ENCODE data around the gene KBTBD6.
"Not testable (repeated sequence)": the region's sequence is repeated elsewhere in the genome, so short reads cannot be mapped to it uniquely, and the experiment has no call there.

KBTBD6 gene

GRCh38 chr13:41131189-41131588 lies 1.4 kb downstream of the KBTBD6 start:
- not testable (repeated sequence) for H3K27me3 ChIP-seq (ENCODE audit: control insufficient read depth, insufficient read depth, low read length); H3K4me1 ChIP-seq (ENCODE audit: control insufficient read depth, insufficient read depth, low read length); H3K36me3 ChIP-seq (ENCODE audit: control insufficient read depth, insufficient read depth, low read length); H3K9ac ChIP-seq (ENCODE audit: low read length); H3K9me3 ChIP-seq (ENCODE audit: control insufficient read depth, low read length); H3K4me3 ChIP-seq (ENCODE audit: low read length)

- H3K4me3 ChIP-seq (ENCODE audit: low read length): no peak overlapping the region
Measured at GRCh38 chr13:41130356-41130755, 2.2 kb downstream of the KBTBD6 start.

DNA sequence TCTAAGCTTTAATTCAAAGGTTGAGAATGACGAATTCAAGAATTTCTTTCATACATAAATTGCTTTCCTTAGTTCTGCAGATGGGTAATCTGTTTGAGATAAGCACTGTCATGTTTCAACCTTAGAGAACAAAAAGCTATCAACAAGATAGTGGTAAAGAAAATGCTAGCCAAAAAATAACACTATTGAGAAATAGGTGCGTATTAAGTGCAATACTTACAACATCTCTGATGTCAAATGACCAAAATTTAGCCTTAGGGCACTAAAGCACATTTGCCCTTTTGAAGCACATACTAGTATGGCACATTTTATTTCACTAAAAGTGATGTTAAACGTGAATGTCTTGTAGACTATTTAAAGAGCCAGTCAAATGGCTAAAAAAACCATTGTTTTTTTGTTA lies 4.9 kb downstream of the KBTBD6 start:
- H3K4me3 ChIP-seq (ENCODE audit: low read length): no peak overlapping the region
- H3K4me1 ChIP-seq (ENCODE audit: control insufficient read depth, insufficient read depth, low read length): peaks cover 5% of the 10 kb centered on the region
- no peaks in the 10 kb centered on the region for H3K36me3 ChIP-seq (ENCODE audit: control insufficient read depth, insufficient read depth, low read length)
- no peaks in the 10 kb centered on the region for H3K9me3 ChIP-seq (ENCODE audit: control insufficient read depth, low read length)
- H3K27me3 ChIP-seq (ENCODE audit: control insufficient read depth, insufficient read depth, low read length): no peaks in the 10 kb centered on the region
- H3K9ac ChIP-seq (ENCODE audit: low read length): no peak overlapping the region

More at GRCh38 chr13:41130356-41130755, 2.2 kb downstream of the KBTBD6 start:
- peaks cover 5% of the 10 kb centered on the region for H3K4me1 ChIP-seq (ENCODE audit: control insufficient read depth, insufficient read depth, low read length)
- no peak overlapping the region for H3K9ac ChIP-seq (ENCODE audit: low read length)
- no peaks in the 10 kb centered on the region for H3K27me3 ChIP-seq (ENCODE audit: control insufficient read depth, insufficient read depth, low read length)
- H3K36me3 ChIP-seq (ENCODE audit: control insufficient read depth, insufficient read depth, low read length): no peaks in the 10 kb centered on the region
- H3K9me3 ChIP-seq (ENCODE audit: control insufficient read depth, low read length): no peaks in the 10 kb centered on the region

- H3K36me3 ChIP-seq (ENCODE audit: control insufficient read depth, insufficient read depth, low read length): no peaks in the 10 kb centered on the region
- H3K4me1 ChIP-seq (ENCODE audit: control insufficient read depth, insufficient read depth, low read length): no peaks in the 10 kb centered on the region
Measured at GRCh38 chr13:41122838-41123237, 9.8 kb downstream of the KBTBD6 start.

DNA sequence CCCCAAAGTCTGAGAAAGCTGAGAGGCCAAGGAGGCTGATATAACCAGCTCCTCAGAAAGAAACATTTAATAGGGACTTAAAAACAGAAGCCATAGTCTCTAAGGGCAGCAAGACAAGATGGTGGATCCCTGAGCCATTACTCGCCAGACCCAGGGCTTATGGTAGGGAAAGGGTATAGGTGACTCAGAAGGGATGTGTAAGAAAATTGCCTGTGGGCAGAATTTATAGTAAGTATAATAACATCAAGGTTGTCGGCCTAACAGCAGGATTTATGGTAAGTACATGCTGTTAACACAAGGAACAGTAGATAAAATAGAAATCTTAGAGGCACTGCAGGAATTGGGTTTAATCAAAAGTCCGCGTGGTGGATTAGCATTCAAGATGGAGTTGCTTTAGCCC lies 14.7 kb downstream of the KBTBD6 start:
- H3K9me3 ChIP-seq (ENCODE audit: control insufficient read depth, low read length): no peaks in the 10 kb centered on the region
- no peak overlapping the region for H3K4me3 ChIP-seq (ENCODE audit: low read length)
- H3K36me3 ChIP-seq (ENCODE audit: control insufficient read depth, insufficient read depth, low read length): no peaks in the 10 kb centered on the region
- no peak overlapping the region for H3K9ac ChIP-seq (ENCODE audit: low read length)
- H3K4me1 ChIP-seq (ENCODE audit: control insufficient read depth, insufficient read depth, low read length): no peaks in the 10 kb centered on the region
- no peaks in the 10 kb centered on the region for H3K27me3 ChIP-seq (ENCODE audit: control insufficient read depth, insufficient read depth, low read length)

More at GRCh38 chr13:41122838-41123237, 9.8 kb downstream of the KBTBD6 start:
- Histone ChIP-seq H3K9ac (ENCODE audit: low read length) (no peak overlapping the region), H3K4me3 (ENCODE audit: low read length) (no peak overlapping the region), H3K9me3 (ENCODE audit: control insufficient read depth, low read length) (no peaks in the 10 kb centered on the region), H3K27me3 (ENCODE audit: control insufficient read depth, insufficient read depth, low read length) (no peaks in the 10 kb centered on the region)

- H3K9me3 ChIP-seq (ENCODE audit: control insufficient read depth, low read length): no peaks in the 10 kb centered on the region
- H3K36me3 ChIP-seq (ENCODE audit: control insufficient read depth, insufficient read depth, low read length): no peaks in the 10 kb centered on the region
- no peak overlapping the region for H3K9ac ChIP-seq (ENCODE audit: low read length)
- no peak overlapping the region for H3K4me3 ChIP-seq (ENCODE audit: low read length)
- no peaks in the 10 kb centered on the region for H3K4me1 ChIP-seq (ENCODE audit: control insufficient read depth, insufficient read depth, low read length)
- H3K27me3 ChIP-seq (ENCODE audit: control insufficient read depth, insufficient read depth, low read length): no peaks in the 10 kb centered on the region
Measured at GRCh38 chr13:41111454-41111853, 21.1 kb downstream of the KBTBD6 start.

- Histone ChIP-seq H3K4me3 (ENCODE audit: low read length) (no peak overlapping the region), H3K9me3 (ENCODE audit: control insufficient read depth, low read length) (no peaks in the 10 kb centered on the region), H3K9ac (ENCODE audit: low read length) (no peak overlapping the region), H3K27me3 (ENCODE audit: control insufficient read depth, insufficient read depth, low read length) (no peaks in the 10 kb centered on the region), H3K4me1 (ENCODE audit: control insufficient read depth, insufficient read depth, low read length) (no peaks in the 10 kb centered on the region), H3K36me3 (ENCODE audit: control insufficient read depth, insufficient read depth, low read length) (no peaks in the 10 kb centered on the region)
Measured at GRCh38 chr13:41107584-41108014, 25.0 kb downstream of the KBTBD6 start.

GRCh38 chr13:41107104-41107571 lies 25.5 kb downstream of the KBTBD6 start:
- Histone ChIP-seq H3K4me1 (ENCODE audit: control insufficient read depth, insufficient read depth, low read length) (no peaks in the 10 kb centered on the region), H3K9ac (ENCODE audit: low read length) (no peak overlapping the region), H3K4me3 (ENCODE audit: low read length) (no peak overlapping the region), H3K9me3 (ENCODE audit: control insufficient read depth, low read length) (no peaks in the 10 kb centered on the region), H3K27me3 (ENCODE audit: control insufficient read depth, insufficient read depth, low read length) (no peaks in the 10 kb centered on the region), H3K36me3 (ENCODE audit: control insufficient read depth, insufficient read depth, low read length) (no peaks in the 10 kb centered on the region)

GRCh38 chr13:41099986-41100385 lies 32.6 kb downstream of the KBTBD6 start:
- Histone ChIP-seq H3K4me3 (ENCODE audit: low read length) (no peak overlapping the region), H3K9me3 (ENCODE audit: control insufficient read depth, low read length) (no peaks in the 10 kb centered on the region), H3K4me1 (ENCODE audit: control insufficient read depth, insufficient read depth, low read length) (no peaks in the 10 kb centered on the region), H3K36me3 (ENCODE audit: control insufficient read depth, insufficient read depth, low read length) (no peaks in the 10 kb centered on the region), H3K9ac (ENCODE audit: low read length) (no peak overlapping the region), H3K27me3 (ENCODE audit: control insufficient read depth, insufficient read depth, low read length) (no peaks in the 10 kb centered on the region)

- H3K27me3 ChIP-seq (ENCODE audit: control insufficient read depth, insufficient read depth, low read length): no peaks in the 10 kb centered on the region
- H3K4me1 ChIP-seq (ENCODE audit: control insufficient read depth, insufficient read depth, low read length): no peaks in the 10 kb centered on the region
- H3K36me3 ChIP-seq (ENCODE audit: control insufficient read depth, insufficient read depth, low read length): no peaks in the 10 kb centered on the region
- H3K9me3 ChIP-seq (ENCODE audit: control insufficient read depth, low read length): no peaks in the 10 kb centered on the region
- no peak overlapping the region for H3K9ac ChIP-seq (ENCODE audit: low read length)
- H3K4me3 ChIP-seq (ENCODE audit: low read length): no peak overlapping the region
Measured at GRCh38 chr13:41098761-41099160, 33.8 kb downstream of the KBTBD6 start.

DNA sequence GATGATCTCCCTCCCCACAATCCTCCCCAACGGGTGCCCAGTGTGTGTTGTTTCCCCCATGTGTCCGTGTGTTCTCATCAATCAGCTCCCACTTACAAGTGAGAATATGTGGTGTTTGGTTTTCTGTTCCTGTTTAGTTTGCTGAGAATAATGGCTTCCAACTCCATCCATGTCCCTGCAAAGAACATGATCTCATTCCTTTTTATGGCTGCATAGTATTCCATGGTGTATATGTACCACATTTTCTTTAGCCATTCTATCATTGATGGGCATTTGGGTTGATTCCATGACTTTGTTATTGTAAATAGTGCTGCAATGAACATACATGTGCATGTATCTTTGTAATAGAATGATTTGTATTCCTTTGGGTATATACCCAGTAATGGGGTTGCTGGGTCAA lies 36.9 kb downstream of the KBTBD6 start:
- H3K27me3 ChIP-seq (ENCODE audit: control insufficient read depth, insufficient read depth, low read length); H3K9me3 ChIP-seq (ENCODE audit: control insufficient read depth, low read length); H3K4me1 ChIP-seq (ENCODE audit: control insufficient read depth, insufficient read depth, low read length); H3K36me3 ChIP-seq (ENCODE audit: control insufficient read depth, insufficient read depth, low read length); H3K4me3 ChIP-seq (ENCODE audit: low read length); H3K9ac ChIP-seq (ENCODE audit: low read length): not testable (repeated sequence)

DNA sequence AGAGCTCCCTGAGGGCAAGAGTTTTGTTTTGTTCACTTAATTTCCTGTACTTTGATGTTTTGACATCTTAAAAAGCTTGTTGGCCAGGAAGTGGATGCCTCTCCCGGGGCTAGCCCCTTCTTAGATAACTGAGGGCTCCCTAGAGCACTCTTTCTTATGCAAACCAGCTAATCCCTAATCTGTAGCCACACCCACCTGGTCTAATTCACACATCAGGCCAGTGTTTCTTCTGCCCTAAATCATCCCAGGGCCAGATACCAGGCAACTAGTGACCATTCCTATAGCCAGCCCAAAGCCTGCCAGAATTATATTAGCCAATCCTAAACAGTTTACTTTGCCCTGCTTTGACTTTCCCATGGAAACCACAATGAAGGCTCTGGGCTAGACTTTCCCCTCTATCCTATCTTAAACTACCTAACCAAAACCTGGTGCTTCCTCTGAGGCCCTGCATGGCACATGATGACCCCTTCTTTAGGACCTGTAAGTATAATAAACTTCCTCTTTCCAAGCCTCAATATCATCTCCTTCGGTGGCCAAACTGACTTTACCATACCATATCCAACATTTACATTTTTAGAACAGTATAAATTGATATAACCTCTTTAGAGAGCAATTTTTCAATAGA lies 46.5 kb downstream of the KBTBD6 start:
- no peak overlapping the region for H3K4me3 ChIP-seq (ENCODE audit: low read length)
- no peak overlapping the region for H3K9ac ChIP-seq (ENCODE audit: low read length)
- no peaks in the 10 kb centered on the region for H3K4me1 ChIP-seq (ENCODE audit: control insufficient read depth, insufficient read depth, low read length)
- peaks cover 6% of the 10 kb centered on the region for H3K36me3 ChIP-seq (ENCODE audit: control insufficient read depth, insufficient read depth, low read length)
- no peaks in the 10 kb centered on the region for H3K27me3 ChIP-seq (ENCODE audit: control insufficient read depth, insufficient read depth, low read length)
- H3K9me3 ChIP-seq (ENCODE audit: control insufficient read depth, low read length): no peaks in the 10 kb centered on the region

GRCh38 chr13:41079725-41080124 lies 52.9 kb downstream of the KBTBD6 start:
- H3K4me1 ChIP-seq (ENCODE audit: control insufficient read depth, insufficient read depth, low read length): no peaks in the 10 kb centered on the region
- H3K36me3 ChIP-seq (ENCODE audit: control insufficient read depth, insufficient read depth, low read length): peaks cover 6% of the 10 kb centered on the region
- no peaks in the 10 kb centered on the region for H3K27me3 ChIP-seq (ENCODE audit: control insufficient read depth, insufficient read depth, low read length)
- no peak overlapping the region for H3K4me3 ChIP-seq (ENCODE audit: low read length)
- no peaks in the 10 kb centered on the region for H3K9me3 ChIP-seq (ENCODE audit: control insufficient read depth, low read length)
- no peak overlapping the region for H3K9ac ChIP-seq (ENCODE audit: low read length)

Data from mucosa of stomach (tissue), 1 donor.